ENCODE data around the gene NTRK2.

The NTRK2 gene

GRCh38 chr9:84668196-84669012 lies 1.1 kb upstream of the NTRK2 start:
- CTCF ChIA-PET: interaction anchor here (1.1 kb wide), 1 partner anchor 283 kb away, joined by 3 read pairs; no protein-coding TSS in a partner anchor
- TF ChIP-seq CTCF (IDR thresholded peaks at IDR 0.05; ENCODE audit: control extremely low read depth, extremely low read depth, low read depth, missing control alignments): no peak
- POLR2A ChIA-PET: no interaction called here
- peak; percentile 61 for DNase-seq (ENCODE audit: extremely low spot score)

- no peak for DNase-seq (ENCODE audit: extremely low spot score)
- CTCF ChIA-PET: interaction anchor here (1.1 kb wide), 1 partner anchor 282 kb away, joined by 3 read pairs; no protein-coding TSS in a partner anchor
- no peak for TF ChIP-seq CTCF (IDR thresholded peaks at IDR 0.05; ENCODE audit: control extremely low read depth, extremely low read depth, low read depth, missing control alignments)
These were observed 579 bp upstream of the NTRK2 start for GRCh38 chr9:84669013-84669287.

GRCh38 chr9:84670138-84671041 lies 861 bp downstream of the NTRK2 start:
- POLR2A ChIA-PET: no interaction called here
- CTCF ChIA-PET: no interaction called here
- no peak for TF ChIP-seq CTCF (IDR thresholded peaks at IDR 0.05; ENCODE audit: control extremely low read depth, extremely low read depth, low read depth, missing control alignments)
- peak; percentile 18 for DNase-seq (ENCODE audit: extremely low spot score)

More at GRCh38 chr9:84669013-84669287, 579 bp upstream of the NTRK2 start:
- POLR2A ChIA-PET: no interaction called here

GRCh38 chr9:84671586-84672521 lies 2.3 kb downstream of the NTRK2 start:
- ChIA-PET POLR2A (no interaction called here), CTCF (interaction anchor here (1.8 kb wide), 1 partner anchor 14 kb away, joined by 3 read pairs; no protein-coding TSS in a partner anchor)
- TF ChIP-seq CTCF (IDR thresholded peaks at IDR 0.05; ENCODE audit: control extremely low read depth, extremely low read depth, low read depth, missing control alignments): no peak
- DNase-seq (ENCODE audit: extremely low spot score): no peak

- ChIA-PET POLR2A (no interaction called here), CTCF (interaction anchor here (1.3 to 2.1 kb wide), 2 partner anchors 16 to 24 kb away, joined by 3 to 7 read pairs; no protein-coding TSS in a partner anchor)
- no peak for DNase-seq (ENCODE audit: extremely low spot score)
- no peak for TF ChIP-seq CTCF (IDR thresholded peaks at IDR 0.05; ENCODE audit: control extremely low read depth, extremely low read depth, low read depth, missing control alignments)
These were observed 4.3 kb downstream of the NTRK2 start for GRCh38 chr9:84673806-84674205.

Data from GM10248 (cell line).